Endodermal cell (in vitro differentiated cells): ENCODE measurements around the gene HIPK1. TPM values are rescaled to one million over a fixed set of nuclear protein-coding genes. Genes with fewer than 3 reads are reported as not detected.
A peak's percentile ranks its signal among the peaks of the same experiment; 100 is the strongest.

ENCODE experiments used
- DNase-seq: peaks from one replicate; pipeline ENCODE4 v3.0.0-alpha.2; 2017
- H3K27ac ChIP-seq: 2 replicates; pipeline ENCODE4 v1.5.1; 2013; ENCODE audit warnings: mild to moderate bottlenecking, low read depth, low read length, moderate library complexity
- H3K27me3 ChIP-seq: 2 replicates; pipeline ENCODE4 v1.6.1; 2013; ENCODE audit warnings: mild to moderate bottlenecking, low read length, moderate library complexity; ENCODE audit not compliant: insufficient read depth, control insufficient read depth, poor library complexity, severe bottlenecking
- H3K36me3 ChIP-seq: 2 replicates; pipeline ENCODE4 v1.7.0; 2013; ENCODE audit warnings: mild to moderate bottlenecking, low read length, moderate library complexity; ENCODE audit not compliant: control insufficient read depth, insufficient read depth
- H3K4me1 ChIP-seq: one replicate; pipeline ENCODE4 v1.7.0; 2013; ENCODE audit warnings: low read length; ENCODE audit not compliant: control insufficient read depth, insufficient read depth
- H3K4me3 ChIP-seq: 2 replicates; pipeline ENCODE4 v1.5.1; 2013; ENCODE audit warnings: mild to moderate bottlenecking, low read length, moderate library complexity
- H3K9ac ChIP-seq: 2 replicates; pipeline ENCODE4 v1.6.1; 2013; ENCODE audit warnings: mild to moderate bottlenecking, low read length, moderate library complexity; ENCODE audit not compliant: poor library complexity, severe bottlenecking; ENCODE audit errors: extremely low read depth
- H3K9me3 ChIP-seq: 2 replicates; pipeline ENCODE4 v1.6.1; 2013; ENCODE audit warnings: mild to moderate bottlenecking, low read length, moderate library complexity; ENCODE audit not compliant: control insufficient read depth
- H3K27ac Mint-ChIP-seq: 2 replicates; pipeline ENCODE4 v1.8.0; 2020; ENCODE audit warnings: mixed read lengths
- H3K27me3 Mint-ChIP-seq: 2 replicates; pipeline ENCODE4 v1.8.0; 2021; ENCODE audit warnings: mild to moderate bottlenecking, mixed read lengths; ENCODE audit not compliant: insufficient read depth
- H3K36me3 Mint-ChIP-seq: 2 replicates; pipeline ENCODE4 v1.8.0; 2020; ENCODE audit warnings: low read depth, mixed read lengths
- H3K4me1 Mint-ChIP-seq: 2 replicates; pipeline ENCODE4 v1.8.0; 2020; ENCODE audit warnings: mixed read lengths
- H3K4me3 Mint-ChIP-seq: 2 replicates; pipeline ENCODE4 v1.8.0; 2020; ENCODE audit warnings: mild to moderate bottlenecking, moderate library complexity, mixed read lengths
- H3K9me3 Mint-ChIP-seq: 2 replicates; pipeline ENCODE4 v1.8.0; 2020; ENCODE audit warnings: mild to moderate bottlenecking, mixed read lengths
- CTCF ChIP-seq: fragments of 200-600 bp; sonication (generic); conservative IDR thresholded peaks from 2 replicates; pipeline ENCODE4 v1.5.0; 2021; ENCODE audit warnings: antibody characterized with exemption, mild to moderate bottlenecking
- WGBS, 2 experiments: methylation state at CpG; one replicate each; pipeline versions ENCODE4 v1.1.5 to v1.1.7; 2013; ENCODE audit warnings: missing lambda C conversion rate in 2 of 2, mixed read lengths in 1 of 2; ENCODE audit not compliant: insufficient coverage in 1 of 2, insufficient read length in 1 of 2; 5-methylcytosine and 5-hydroxymethylcytosine counted together
- total RNA-seq, 2 donors: library from RNA; stranded (reverse); fragmentation: NEBNext Ultra II Directional in 1 of 2; extraction: Animal tissue kit (Norgen Biotek cat#: 25700) in 1 of 2; gene quantifications; 2 replicates in 1 of 2; 3 replicates in 1 of 2; pipeline ENCODE4 v1.2.1, GENCODE V29; 2021

HIPK1 gene
- total RNA-seq, 2 donors from 2014 or later: 71.4 to 79.2 TPM

GRCh38 chr1:113945329-113945728 lies 16.2 kb downstream of the HIPK1 start:
- Mint-ChIP-seq H3K4me3 (no peak overlapping the region), H3K27ac (no peak overlapping the region), H3K4me1 (peaks cover 32% of the 10 kb centered on the region), H3K27me3 (no peaks in the 10 kb centered on the region), H3K9me3 (no peaks in the 10 kb centered on the region), H3K36me3 (peaks cover 33% of the 10 kb centered on the region)
- WGBS, 2 experiments: 86% methylated on average over 1 of the region's 1 CpG; no CpG with 5 or more reads in 1 of the 2 experiments
- Histone ChIP-seq H3K27me3 (no peaks in the 10 kb centered on the region), H3K36me3 (peaks cover 34% of the 10 kb centered on the region), H3K4me1 (peaks cover 20% of the 10 kb centered on the region), H3K27ac (no peak overlapping the region), H3K4me3 (no peak overlapping the region), H3K9ac (no peak overlapping the region), H3K9me3 (no peaks in the 10 kb centered on the region)
- DNase-seq: no peak
- no peak for TF ChIP-seq CTCF

GRCh38 chr1:113946112-113946511 lies 17.0 kb downstream of the HIPK1 start:
- Mint-ChIP-seq H3K36me3 (peaks cover 26% of the 10 kb centered on the region), H3K27me3 (no peaks in the 10 kb centered on the region), H3K9me3 (no peaks in the 10 kb centered on the region), H3K4me1 (peaks cover 27% of the 10 kb centered on the region), H3K4me3 (peak overlapping the region; percentile 0), H3K27ac (no peak overlapping the region)
- peaks cover 26% of the 10 kb centered on the region for H3K36me3 ChIP-seq
- peak overlapping the region; percentile 62 for H3K4me3 ChIP-seq
- no peak for TF ChIP-seq CTCF
- peaks cover 16% of the 10 kb centered on the region for H3K4me1 ChIP-seq
- no peaks in the 10 kb centered on the region for H3K27me3 ChIP-seq
- DNase-seq: no peak
- WGBS, 2 experiments: 83% methylated on average over 1 of the region's 1 CpG; no CpG with 5 or more reads in 1 of the 2 experiments
- H3K27ac ChIP-seq: no peak overlapping the region
- no peaks in the 10 kb centered on the region for H3K9me3 ChIP-seq
- H3K9ac ChIP-seq: no peak overlapping the region

- peaks cover 22% of the 10 kb centered on the region for H3K36me3 Mint-ChIP-seq
- Histone ChIP-seq H3K4me3 (peak overlapping the region; percentile 62), H3K36me3 (peaks cover 21% of the 10 kb centered on the region), H3K4me1 (peaks cover 16% of the 10 kb centered on the region), H3K9ac (no peak overlapping the region), H3K27me3 (no peaks in the 10 kb centered on the region), H3K27ac (no peak overlapping the region), H3K9me3 (no peaks in the 10 kb centered on the region)
- H3K27me3 Mint-ChIP-seq: no peaks in the 10 kb centered on the region
- H3K4me3 Mint-ChIP-seq: peak overlapping the region; percentile 0
- TF ChIP-seq CTCF: no peak
- H3K9me3 Mint-ChIP-seq: no peaks in the 10 kb centered on the region
- peak overlapping the region; percentile 12 for H3K27ac Mint-ChIP-seq
- peaks cover 27% of the 10 kb centered on the region for H3K4me1 Mint-ChIP-seq
- no peak for DNase-seq
- 65 to 100% methylated on average over 1 to 3 of the region's 3 CpGs for WGBS, 2 experiments
These were observed 17.7 kb downstream of the HIPK1 start for GRCh38 chr1:113946678-113947387.
